ENCODE results near the gene HSD17B8.

DNA sequence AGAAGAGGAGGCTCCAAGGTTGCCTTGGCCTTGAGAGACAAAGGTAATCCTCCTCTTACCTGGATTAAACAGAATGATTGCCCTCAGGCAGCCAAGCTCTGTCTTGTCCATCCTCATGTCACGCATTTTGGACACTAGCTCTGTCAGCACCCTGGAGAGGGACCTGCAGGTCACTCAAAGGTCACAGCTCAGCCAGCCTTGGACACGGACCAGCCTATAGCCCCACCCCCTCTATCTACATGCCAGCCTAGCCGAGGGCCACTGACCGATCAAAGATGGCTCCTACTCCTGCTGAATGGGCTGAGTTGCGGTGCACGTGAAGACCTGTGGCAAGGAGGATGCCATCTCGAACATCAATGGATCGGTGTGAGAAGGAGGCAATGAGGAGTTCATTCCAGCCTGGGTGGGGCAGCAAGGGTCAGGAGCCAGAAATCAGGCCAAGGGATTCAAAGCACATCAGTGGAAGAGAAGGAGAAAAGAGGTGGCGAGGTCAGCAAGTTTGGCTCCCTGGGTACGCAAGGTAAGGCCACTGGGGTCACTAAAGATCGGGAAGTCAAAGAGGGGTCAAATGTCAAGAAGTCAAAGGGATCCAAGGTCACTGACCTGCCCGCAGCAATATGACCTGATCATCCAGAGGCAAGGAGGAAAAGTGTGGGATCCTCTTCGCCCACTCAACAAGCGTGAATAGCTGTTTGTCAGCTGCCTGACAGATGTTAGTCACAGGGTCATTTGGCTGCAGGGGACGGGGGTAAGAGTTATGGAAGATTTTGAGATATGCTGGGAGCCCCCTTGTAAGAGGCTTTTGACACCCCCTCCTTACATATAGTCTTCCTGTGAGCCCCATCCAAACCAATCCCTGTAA, 8.9 kb upstream of the HSD17B8 start:
- TF ChIP-seq, protein P1, sequence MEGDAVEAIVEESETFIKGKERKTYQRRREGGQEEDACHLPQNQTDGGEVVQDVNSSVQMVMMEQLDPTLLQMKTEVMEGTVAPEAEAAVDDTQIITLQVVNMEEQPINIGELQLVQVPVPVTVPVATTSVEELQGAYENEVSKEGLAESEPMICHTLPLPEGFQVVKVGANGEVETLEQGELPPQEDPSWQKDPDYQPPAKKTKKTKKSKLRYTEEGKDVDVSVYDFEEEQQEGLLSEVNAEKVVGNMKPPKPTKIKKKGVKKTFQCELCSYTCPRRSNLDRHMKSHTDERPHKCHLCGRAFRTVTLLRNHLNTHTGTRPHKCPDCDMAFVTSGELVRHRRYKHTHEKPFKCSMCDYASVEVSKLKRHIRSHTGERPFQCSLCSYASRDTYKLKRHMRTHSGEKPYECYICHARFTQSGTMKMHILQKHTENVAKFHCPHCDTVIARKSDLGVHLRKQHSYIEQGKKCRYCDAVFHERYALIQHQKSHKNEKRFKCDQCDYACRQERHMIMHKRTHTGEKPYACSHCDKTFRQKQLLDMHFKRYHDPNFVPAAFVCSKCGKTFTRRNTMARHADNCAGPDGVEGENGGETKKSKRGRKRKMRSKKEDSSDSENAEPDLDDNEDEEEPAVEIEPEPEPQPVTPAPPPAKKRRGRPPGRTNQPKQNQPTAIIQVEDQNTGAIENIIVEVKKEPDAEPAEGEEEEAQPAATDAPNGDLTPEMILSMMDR (optimal IDR thresholded peaks at IDR 0.05 in 1 of 3, IDR thresholded peaks at IDR 0.05 in 1 of 3, conservative IDR thresholded peaks at IDR 0.05 in 1 of 3; ENCODE audit: extremely low read depth in 1 of 3, insufficient read depth in 2 of 3, low read length in 3 of 3), result no peak
- no peak for TF ChIP-seq EZH2 (IDR thresholded peaks at IDR 0.05; ENCODE audit: low read length)

Measured in keratinocyte (primary cell).